Hypothalamus (tissue), 51 donors: ENCODE results near the gene RPL18.
"Not testable (repeated sequence)": the region's sequence is repeated elsewhere in the genome, so short reads cannot be mapped to it uniquely, and the experiment has no call there.

Source experiments
- DNase-seq, 51 donors: peaks; one replicate each; lab custom pipeline; 2025; lab: John Stamatoyannopoulos, UW

Gene RPL18

GRCh38 chr19:48644839-48645619 lies 26.1 kb upstream of the RPL18 start:
- peak in 47 of 51 donors; percentile 19 to 87 (median 68) for DNase-seq

GRCh38 chr19:48644355-48644754 lies 25.4 kb upstream of the RPL18 start:
- DNase-seq = peak in 1 of 51 donors; percentile 61

GRCh38 chr19:48642862-48643261 lies 23.9 kb upstream of the RPL18 start:
- DNase-seq = no peak

- no peak for DNase-seq
Observed at GRCh38 chr19:48641850-48642249, 22.9 kb upstream of the RPL18 start.

DNA sequence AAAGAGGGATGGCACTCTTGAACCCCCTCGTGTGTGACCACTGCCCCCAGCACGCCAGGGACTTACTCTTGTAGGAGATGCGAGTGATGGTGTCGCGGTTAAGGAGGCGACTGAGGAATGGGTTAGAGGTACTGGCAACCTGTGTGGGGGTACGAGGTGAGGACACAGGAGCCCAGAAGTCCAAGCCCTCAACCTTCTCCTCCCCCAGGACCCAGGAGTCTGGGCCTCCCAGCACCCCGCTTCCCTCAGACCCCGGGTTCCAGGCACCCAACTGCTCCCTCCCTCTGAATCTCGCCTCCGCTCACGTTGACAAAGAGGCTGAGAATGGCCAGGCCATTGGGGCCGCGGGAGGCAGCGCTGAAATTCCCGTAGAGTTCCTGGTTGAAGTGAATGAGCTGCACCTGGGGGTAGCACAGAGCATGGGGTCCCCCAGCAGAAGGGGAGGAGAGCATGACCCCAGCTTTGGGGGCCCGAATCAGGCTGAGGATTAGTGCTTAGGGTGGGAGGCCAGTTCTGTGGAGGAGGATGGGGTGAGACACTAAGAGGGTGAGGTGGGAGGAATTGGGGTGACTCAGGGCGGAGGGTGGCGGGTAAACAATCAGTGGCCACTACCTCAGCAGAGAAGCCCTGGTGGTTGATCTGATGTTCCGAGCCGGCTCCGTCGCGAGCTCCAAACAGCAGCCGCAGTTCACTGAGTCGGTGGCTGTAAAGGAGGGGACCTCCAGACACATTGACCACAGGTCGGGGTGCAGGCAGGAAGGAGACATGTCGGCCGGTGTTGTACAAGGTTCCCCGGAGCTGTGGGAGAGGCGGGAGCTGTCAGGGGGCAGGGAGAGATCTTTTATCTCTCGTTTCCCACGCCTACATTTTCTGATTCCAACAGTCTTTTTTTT lies 20.8 kb upstream of the RPL18 start:
- DNase-seq = peak in 1 of 51 donors; percentile 21

DNA sequence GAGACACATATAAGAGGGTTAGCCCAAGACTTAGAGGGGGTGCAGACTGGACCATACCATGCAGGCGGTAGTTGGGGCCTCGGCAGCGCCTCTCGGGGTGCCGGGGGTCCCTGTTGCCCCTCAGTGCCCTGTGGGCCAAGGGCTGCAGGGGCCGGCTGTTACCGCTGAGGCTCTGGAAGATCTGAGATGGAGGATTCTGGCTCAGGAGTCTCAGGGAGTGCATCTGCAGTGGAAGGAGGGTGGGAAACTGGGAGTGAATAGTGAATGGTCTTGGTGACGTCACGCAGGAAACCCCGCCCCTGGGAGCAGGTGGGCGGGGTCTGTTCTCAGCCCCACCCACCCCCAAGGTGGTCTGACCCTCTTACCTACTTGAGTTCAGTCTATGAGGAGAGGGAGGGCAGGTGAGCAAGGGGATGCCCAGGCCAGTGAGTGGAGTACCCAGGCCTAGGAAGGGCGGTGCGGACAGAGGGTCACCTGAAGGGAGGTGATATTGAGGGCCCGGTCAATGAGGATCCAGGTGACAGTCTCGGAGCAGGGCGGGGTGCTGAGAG lies 19.9 kb upstream of the RPL18 start:
- peak in 6 of 51 donors; percentile 19 to 42 (median 31) for DNase-seq

DNA sequence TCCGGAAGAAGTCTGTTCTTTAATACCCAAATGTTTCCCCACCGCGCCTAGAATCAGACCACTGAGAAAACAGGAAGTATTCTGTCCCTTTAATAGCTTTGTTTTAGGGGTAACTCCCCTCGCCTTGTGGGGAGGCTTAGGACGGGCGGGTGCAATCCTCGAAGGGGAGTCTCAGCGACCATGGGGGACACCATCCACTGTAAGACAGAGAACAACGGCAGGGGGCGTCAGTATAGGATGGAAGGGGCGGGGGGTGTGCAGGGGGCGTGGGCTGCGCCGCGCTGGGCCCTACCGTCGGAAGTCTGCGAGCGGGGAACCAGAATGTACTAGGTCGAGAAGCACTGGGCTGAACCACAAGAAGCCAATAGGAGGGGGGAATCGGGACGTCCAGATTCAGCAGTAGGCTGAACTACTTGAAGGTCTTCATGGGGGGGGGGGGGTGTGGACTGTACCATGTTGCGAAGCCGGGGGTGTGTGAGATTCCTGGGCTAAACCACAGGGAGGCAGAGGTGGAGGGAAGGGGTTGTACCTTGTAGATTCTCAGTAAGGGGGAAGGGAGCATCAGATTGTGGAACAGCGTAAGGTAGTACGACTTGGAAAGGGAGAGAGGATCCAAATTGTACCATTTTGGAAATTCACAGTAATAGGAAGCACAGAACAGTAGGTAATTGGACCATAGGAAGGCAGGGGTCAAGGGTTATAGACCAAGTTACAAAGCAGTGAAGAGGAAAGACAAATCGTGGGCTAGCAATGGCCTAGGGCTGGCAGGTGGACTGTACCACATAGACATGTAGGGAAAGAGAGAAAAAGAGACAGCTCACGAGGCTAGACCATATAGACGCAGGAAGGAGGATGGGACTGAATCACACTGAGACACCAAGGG lies 19.2 kb upstream of the RPL18 start:
- DNase-seq = peak; percentile 47 to 95 (median 81)

GRCh38 chr19:48637449-48637947 lies 18.5 kb upstream of the RPL18 start:
- DNase-seq = peak; percentile 82 to 100 (median 99)

- DNase-seq = peak in 21 of 51 donors; percentile 34 to 79 (median 66)
Observed at GRCh38 chr19:48636859-48637448, 18.0 kb upstream of the RPL18 start, which contains the start of gene DBP. TSS of gene DBP (minus strand) at chr19:48637379. CDS start at chr19:48636994, 385 bp downstream.

GRCh38 chr19:48635966-48636858 lies 17.2 kb upstream of the RPL18 start:
- DNase-seq = peak in 33 of 51 donors; percentile 14 to 71 (median 39)

GRCh38 chr19:48635263-48635965 lies 16.4 kb upstream of the RPL18 start:
- DNase-seq = peak in 43 of 51 donors; percentile 18 to 83 (median 56)

GRCh38 chr19:48634424-48635262 lies 15.7 kb upstream of the RPL18 start:
- DNase-seq = peak; percentile 25 to 96 (median 91)

GRCh38 chr19:48634036-48634342 lies 15.0 kb upstream of the RPL18 start:
- DNase-seq = no peak

- no peak for DNase-seq
Observed at GRCh38 chr19:48633148-48634035, 14.4 kb upstream of the RPL18 start.

- no peak for DNase-seq
Observed at GRCh38 chr19:48632692-48633147, 13.7 kb upstream of the RPL18 start.

DNA sequence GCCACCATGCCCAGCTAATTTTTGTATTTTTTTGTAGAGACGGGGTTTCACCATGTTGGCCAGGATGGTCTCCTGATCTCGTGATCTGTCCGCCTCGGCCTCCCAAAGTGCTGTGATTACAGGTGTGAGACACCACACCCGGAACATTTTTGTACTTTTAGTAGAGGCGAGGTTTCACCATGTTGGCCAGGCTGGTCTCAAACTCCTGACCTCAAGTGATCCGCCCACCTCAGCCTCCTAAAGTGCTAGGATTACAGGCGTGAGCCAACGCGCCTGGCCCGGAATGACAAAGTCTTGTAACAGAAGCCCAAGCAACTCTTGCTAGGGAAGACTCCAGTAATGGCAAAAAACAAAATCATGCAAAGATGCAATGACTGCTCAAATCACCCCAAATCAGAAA lies 13.3 kb upstream of the RPL18 start:
- DNase-seq = not testable (repeated sequence)
